ENCODE measurements around the gene PLD5. TPM values are rescaled to one million over a fixed set of nuclear protein-coding genes. Genes with fewer than 3 reads are reported as not detected.
"Not testable (repeated sequence)": the region's sequence is repeated elsewhere in the genome, so short reads cannot be mapped to it uniquely, and the experiment has no call there.

The PLD5 gene
- total RNA-seq, 2 donors from 2014 or later: 0.05 to 1.0 TPM

DNA sequence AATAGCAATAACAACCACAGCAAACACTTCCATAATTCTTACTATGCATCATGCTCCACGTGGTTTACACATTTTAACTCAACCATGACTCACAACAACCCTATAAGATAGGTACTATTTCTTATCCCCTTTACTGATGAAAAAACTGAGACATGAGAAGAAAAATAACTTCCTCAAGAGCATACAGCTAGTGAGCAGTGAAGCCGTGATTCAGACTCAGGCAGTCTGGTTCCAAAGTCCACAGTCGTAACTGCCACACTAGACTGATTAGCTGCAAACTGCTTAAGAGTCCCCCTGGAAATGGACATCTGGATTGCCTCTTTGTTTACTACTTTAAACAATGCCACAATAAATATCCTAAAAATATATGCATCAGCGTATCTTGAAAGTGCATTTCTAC is 55.7 kb downstream of the PLD5 start:
- WGBS: 36% methylated on average over 4 of the region's 4 CpGs
- Histone ChIP-seq H3K27me3 (replicated peaks; ENCODE audit: insufficient read depth) (no peaks in the 10 kb centered on the region), H3K27ac (no peak overlapping the region), H3K9me3 (no peaks in the 10 kb centered on the region), H3K4me1 (replicated peaks) (no peaks in the 10 kb centered on the region), H3K36me3 (no peaks in the 10 kb centered on the region), H3K4me3 (no peak overlapping the region)
- DNase-seq (ENCODE audit: low spot score): no peak
- intact Hi-C loops (cut with DNase I): loop anchor here (5.0 kb wide), 1 partner anchor 854 kb away; no protein-coding TSS in a partner anchor
- no peak for TF ChIP-seq POLR2A (IDR thresholded peaks at IDR 0.05)

DNA sequence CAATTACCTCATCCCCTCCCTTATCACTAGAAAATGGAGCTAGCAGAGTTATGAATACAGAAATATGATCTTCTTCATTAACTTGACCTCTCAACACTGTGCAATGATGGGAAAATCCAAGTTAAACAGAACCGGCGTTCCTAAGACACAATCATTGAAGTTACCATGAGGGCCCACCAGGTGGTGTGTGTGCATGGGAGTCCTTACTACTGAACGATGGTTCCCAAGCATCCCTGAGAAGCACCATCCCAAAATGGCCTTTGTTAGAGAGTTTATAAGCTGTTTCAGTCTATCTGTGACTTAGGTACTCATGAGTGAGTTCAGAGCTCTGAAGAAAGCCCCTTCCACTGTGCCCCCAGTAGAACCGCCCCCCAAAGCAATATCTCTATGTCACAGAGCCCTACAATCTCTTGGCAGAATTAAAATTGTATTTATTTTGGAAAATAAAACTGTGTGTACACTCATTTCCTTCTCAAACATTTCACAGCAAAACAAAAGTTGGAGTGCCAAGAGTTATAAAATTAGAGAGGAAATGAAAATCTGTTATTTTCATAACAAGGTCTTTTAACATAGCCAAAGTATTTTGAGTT is 56.8 kb downstream of the PLD5 start:
- intact Hi-C loops (cut with DNase I): loop anchor here (5.0 kb wide), 1 partner anchor 855 kb away; no protein-coding TSS in a partner anchor

DNA sequence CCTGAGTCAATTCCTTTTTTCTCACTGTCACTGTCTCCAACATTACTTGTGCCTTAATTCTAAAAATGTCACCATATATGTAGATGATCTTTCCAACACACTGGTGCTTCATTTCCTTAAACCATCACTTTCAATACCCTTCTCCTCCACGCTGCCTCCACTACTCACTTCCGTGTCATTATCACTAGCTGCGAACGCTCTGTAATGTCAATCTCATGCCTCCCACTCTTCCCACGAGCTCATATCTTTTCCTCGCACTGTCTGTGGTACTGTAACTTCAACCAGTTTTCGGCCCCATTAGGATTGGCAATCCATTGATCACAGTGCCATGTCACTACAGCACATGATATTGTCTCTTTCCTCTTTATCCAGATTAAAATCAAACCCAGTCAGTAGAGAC is 61.6 kb downstream of the PLD5 start:
- H3K4me1 ChIP-seq (replicated peaks): no peaks in the 10 kb centered on the region
- H3K27me3 ChIP-seq (replicated peaks; ENCODE audit: insufficient read depth): no peaks in the 10 kb centered on the region
- intact Hi-C loops (cut with DNase I): no loop called here
- no peak overlapping the region for H3K27ac ChIP-seq
- H3K4me3 ChIP-seq: no peak overlapping the region
- 96% methylated on average over 7 of the region's 7 CpGs for WGBS
- no peaks in the 10 kb centered on the region for H3K9me3 ChIP-seq
- TF ChIP-seq, protein P1, sequence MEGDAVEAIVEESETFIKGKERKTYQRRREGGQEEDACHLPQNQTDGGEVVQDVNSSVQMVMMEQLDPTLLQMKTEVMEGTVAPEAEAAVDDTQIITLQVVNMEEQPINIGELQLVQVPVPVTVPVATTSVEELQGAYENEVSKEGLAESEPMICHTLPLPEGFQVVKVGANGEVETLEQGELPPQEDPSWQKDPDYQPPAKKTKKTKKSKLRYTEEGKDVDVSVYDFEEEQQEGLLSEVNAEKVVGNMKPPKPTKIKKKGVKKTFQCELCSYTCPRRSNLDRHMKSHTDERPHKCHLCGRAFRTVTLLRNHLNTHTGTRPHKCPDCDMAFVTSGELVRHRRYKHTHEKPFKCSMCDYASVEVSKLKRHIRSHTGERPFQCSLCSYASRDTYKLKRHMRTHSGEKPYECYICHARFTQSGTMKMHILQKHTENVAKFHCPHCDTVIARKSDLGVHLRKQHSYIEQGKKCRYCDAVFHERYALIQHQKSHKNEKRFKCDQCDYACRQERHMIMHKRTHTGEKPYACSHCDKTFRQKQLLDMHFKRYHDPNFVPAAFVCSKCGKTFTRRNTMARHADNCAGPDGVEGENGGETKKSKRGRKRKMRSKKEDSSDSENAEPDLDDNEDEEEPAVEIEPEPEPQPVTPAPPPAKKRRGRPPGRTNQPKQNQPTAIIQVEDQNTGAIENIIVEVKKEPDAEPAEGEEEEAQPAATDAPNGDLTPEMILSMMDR (IDR thresholded peaks at IDR 0.05): no peak
- TF ChIP-seq POLR2A (IDR thresholded peaks at IDR 0.05) (no peak), POLR2AphosphoS5 (IDR thresholded peaks at IDR 0.05) (no peak)
- DNase-seq (ENCODE audit: low spot score): no peak
- H3K36me3 ChIP-seq: no peaks in the 10 kb centered on the region

More for the DNA sequence above, 56.8 kb downstream of the PLD5 start:
- Histone ChIP-seq H3K9me3 (no peaks in the 10 kb centered on the region), H3K27ac (no peak overlapping the region), H3K4me1 (replicated peaks) (no peaks in the 10 kb centered on the region), H3K4me3 (no peak overlapping the region), H3K27me3 (replicated peaks; ENCODE audit: insufficient read depth) (no peaks in the 10 kb centered on the region), H3K36me3 (no peaks in the 10 kb centered on the region)
- no peak for DNase-seq (ENCODE audit: low spot score)
- WGBS: 10% methylated on average over 4 of the region's 4 CpGs
- no peak for TF ChIP-seq POLR2AphosphoS5 (IDR thresholded peaks at IDR 0.05)
- TF ChIP-seq POLR2A (IDR thresholded peaks at IDR 0.05): no peak
- TF ChIP-seq, protein P1 (IDR thresholded peaks at IDR 0.05): peak in 3 of 4 experiments; percentile 47 to 55 (median 52)

DNA sequence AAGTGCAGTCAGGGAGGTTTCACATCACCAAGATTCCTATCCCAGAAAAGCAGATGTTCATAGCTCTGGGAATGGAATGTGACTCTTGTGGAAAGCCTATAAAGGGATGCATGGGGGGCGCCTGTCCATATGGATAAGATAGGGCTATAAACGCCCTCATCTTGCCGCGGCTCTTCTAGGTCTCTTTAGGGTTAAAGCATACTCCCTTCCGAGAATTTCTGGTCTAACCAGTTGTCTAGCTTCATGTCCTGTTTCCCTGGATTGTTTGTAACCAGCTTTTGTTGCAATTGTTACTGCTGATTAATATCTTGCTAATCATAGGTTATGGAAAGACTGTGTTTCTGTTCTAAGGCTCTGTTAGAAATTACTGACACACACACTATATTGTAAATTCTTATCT is 64.8 kb downstream of the PLD5 start:
- WGBS: 48% methylated on average over 5 of the region's 5 CpGs
- intact Hi-C loops (cut with DNase I); H3K27ac ChIP-seq; H3K9me3 ChIP-seq; DNase-seq (ENCODE audit: low spot score); H3K4me1 ChIP-seq (replicated peaks); H3K27me3 ChIP-seq (replicated peaks; ENCODE audit: insufficient read depth); H3K4me3 ChIP-seq; H3K36me3 ChIP-seq: not testable (repeated sequence)

DNA sequence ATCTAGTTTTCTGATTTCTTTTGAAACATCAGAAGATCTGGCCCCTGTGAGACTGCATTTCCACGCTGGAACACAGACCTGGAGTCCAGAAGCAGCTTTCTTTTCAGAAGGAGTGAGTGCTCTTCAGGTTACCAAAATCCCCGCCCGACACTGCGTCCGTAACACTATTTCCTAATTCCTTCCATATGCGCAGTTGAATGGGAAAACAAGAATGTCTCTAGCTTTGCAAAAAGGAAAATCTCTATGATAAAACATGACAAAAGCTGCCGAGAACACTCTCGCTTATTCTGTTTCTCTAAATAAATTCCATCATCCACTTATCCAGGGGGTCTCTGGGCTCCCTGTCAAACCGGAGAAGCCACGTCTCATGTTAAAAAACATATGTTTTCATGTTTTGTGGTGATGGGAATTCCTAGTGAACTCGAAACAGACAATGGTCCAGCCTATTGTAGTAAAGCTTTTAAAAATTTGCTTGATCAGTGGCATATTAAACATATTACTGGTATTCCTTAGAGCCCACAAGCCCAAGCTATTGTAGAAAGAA is 67.7 kb downstream of the PLD5 start:
- Histone ChIP-seq H3K27ac (no peak overlapping the region), H3K9me3 (no peaks in the 10 kb centered on the region), H3K4me1 (replicated peaks) (no peaks in the 10 kb centered on the region), H3K4me3 (no peak overlapping the region), H3K27me3 (replicated peaks; ENCODE audit: insufficient read depth) (no peaks in the 10 kb centered on the region), H3K36me3 (no peaks in the 10 kb centered on the region)
- intact Hi-C loops (cut with DNase I): no loop called here
- WGBS: 77% methylated on average over 11 of the region's 11 CpGs
- TF ChIP-seq, protein P1 (IDR thresholded peaks at IDR 0.05): no peak
- TF ChIP-seq POLR2A (IDR thresholded peaks at IDR 0.05): no peak
- TF ChIP-seq POLR2AphosphoS5 (IDR thresholded peaks at IDR 0.05): no peak
- DNase-seq (ENCODE audit: low spot score): no peak

DNA sequence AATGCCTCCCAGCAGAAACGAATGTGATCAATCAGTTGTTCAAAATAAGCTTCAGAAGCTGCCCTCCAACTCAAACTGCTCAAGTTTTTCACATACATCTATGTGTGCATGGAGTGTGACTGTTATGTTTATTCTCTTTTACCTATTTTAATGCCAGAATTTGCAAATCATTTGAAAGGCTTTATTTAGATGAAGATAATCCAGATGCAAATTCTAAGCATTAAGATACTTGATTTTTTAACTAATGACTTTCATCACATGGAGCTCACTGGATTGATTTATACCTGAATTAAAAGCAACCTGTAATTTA is 69.5 kb downstream of the PLD5 start:
- no peak for DNase-seq (ENCODE audit: low spot score)
- intact Hi-C loops (cut with DNase I): no loop called here
- no peak overlapping the region for H3K4me3 ChIP-seq
- H3K9me3 ChIP-seq: no peaks in the 10 kb centered on the region
- 5% methylated on average over 1 of the region's 1 CpG for WGBS
- H3K27me3 ChIP-seq (replicated peaks; ENCODE audit: insufficient read depth): no peaks in the 10 kb centered on the region
- TF ChIP-seq, protein P1 (IDR thresholded peaks at IDR 0.05): no peak
- TF ChIP-seq POLR2AphosphoS5 (IDR thresholded peaks at IDR 0.05) (no peak), POLR2A (IDR thresholded peaks at IDR 0.05) (no peak)
- H3K27ac ChIP-seq: no peak overlapping the region
- H3K4me1 ChIP-seq (replicated peaks): no peaks in the 10 kb centered on the region
- H3K36me3 ChIP-seq: no peaks in the 10 kb centered on the region
